DMS153 treated with DMSO at 0.1 percent for 48 hours (cell line): ENCODE results near the gene SCTR.
A peak's percentile ranks its signal among the peaks of the same experiment; 100 is the strongest.

ENCODE experiments used
- DNase-seq: peaks from one replicate; lab custom pipeline; 2025; ENCODE audit not compliant: unreplicated experiment; lab: John Stamatoyannopoulos, UW

The SCTR gene

DNA sequence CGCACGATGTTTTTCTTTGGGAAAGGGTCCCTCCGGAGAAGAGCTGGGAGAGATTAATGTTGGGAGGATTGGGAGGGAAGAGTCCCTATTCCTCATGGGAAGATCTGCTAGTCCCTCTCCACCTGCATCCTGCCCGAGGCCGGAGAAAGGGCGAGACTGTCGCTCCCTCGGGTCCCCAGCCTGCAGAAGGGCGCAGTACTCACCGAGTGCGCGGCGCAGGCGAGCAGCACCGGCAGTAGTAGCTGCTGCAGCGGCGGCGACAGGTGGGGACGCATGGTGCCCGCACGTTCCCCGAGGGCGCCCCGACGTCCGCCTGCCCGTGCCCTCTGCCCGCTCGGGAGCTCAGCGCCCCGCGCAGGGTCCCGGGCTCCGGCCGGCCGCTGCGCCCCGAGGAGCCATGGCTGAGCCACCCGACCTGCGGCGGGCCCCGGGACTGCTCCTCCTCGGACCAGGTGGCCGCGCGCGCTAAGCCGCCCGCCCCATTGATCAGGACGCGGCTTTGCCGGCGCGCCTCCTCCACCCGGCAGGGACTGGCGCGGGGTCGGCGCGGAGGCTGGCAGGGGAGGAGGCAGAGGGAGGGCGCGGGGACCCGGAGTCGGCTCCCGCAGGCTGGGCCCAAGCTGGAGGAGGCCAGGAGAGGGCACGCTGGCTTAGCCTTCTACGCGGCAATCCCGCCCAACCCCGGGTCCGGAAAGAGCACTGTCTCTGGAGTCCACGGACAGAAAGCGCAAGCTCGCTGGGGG is at the start of gene SCTR:
Gene SCTR, minus strand, starts transcription at position 532 of the 743 bp plus-strand sequence. Its CDS starts 257 bp downstream, at position 275.
- no peak for DNase-seq

DNA sequence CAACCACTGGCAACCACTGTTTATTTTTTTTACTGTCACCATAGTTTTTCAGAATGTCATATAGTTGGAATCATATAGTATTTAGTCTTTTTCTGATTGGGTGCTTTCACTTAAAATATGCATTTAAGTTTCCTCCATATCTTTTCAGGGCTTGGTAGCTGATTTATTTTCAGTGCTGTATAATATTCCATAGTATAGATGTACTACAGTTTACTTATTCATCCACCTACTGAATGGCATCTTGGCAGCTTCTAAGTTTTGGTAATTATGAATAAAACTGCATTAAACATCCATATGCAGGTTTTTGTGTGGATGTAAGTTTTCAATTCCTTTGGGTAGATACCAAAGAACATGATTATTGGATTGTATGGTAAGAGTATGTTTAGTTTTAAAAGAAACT is 43.0 kb upstream of the SCTR start:
- no peak for DNase-seq

DNA sequence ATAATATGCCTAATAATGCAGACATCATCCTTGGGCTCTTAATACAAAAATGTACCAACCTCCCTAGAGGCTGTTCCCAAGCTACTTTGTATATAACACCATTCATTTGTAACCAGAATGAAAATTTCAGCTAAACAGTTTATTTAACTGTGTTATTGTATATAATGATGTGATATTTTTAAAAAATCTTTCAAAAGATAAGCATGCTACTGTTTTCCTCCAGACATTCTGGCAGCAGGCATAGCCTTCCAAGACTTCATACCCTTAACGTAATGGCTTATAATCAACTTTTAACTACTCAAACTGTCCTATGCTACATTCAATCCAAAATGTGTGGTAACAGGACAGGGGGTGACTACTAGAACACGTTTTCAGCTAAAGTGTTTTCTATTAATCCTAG is 41.2 kb upstream of the SCTR start:
- no peak for DNase-seq

DNA sequence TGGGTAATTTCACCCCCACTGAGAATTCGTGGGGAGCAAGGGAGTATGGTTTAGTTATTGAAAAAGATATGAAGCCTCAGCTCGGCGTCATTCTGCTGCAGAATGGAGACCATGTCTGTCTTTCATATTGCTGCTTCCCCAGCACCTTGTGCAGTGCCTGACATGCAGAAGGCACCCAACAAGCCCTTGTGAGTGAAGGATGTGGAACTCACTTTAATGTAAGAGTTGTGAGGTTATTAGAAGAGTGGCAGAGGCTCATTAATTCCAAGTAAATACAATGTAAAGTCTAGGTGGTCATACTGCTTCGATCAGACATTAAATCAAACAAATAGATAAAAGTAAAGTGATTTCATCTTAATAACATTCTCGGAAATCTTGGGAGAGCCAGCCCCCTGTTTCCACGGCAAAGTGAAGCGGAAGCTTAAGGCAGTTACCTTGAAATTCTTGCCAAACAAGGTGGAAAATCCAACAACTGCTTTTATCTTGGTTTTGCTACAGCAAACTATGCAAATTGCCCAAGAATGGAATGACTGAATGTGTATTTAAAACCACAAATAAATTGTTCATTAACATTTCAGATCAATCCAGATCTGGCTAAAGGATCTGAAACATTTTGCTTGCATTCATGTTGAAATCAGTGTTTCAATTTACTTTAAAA is 29.5 kb upstream of the SCTR start:
- DNase-seq, result no peak

DNA sequence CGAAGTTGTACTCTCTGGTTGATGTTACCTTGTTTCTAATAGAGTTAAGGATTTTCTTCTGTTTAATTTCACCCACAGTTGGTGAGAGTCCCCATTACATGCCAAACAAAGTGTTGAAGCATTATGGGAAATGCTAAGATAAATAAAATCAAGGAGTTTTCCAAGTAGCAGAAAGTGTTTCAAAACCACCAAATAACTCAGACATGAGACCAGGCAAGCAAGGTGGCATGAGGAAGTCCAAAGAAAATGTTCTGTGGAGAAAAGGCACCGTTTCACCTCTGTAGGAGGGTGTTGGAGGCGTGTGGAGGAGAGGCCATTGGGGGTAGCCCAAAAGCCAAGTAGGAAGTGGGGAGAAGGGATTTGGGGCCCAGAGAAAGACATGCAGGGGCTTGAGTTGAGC is 28.6 kb upstream of the SCTR start:
- no peak for DNase-seq

DNA sequence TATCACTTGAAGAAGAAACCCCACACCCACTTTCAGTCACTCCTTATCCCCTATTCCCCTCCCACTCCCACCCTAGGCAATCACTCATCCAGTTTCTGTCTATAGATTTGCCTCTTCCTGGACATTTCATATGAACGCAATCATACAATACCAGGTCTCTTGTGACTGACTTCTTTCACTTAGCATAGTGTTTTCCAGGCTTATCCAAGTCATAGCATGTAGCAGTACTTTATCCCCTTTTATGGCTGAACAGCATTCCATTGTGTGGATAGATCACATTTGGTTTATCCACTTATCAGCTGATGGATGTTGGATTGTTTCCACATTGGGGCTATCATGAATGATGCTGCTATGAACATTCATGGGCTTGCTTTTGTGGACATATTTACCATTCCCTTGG is 26.6 kb upstream of the SCTR start:
- no peak for DNase-seq

DNA sequence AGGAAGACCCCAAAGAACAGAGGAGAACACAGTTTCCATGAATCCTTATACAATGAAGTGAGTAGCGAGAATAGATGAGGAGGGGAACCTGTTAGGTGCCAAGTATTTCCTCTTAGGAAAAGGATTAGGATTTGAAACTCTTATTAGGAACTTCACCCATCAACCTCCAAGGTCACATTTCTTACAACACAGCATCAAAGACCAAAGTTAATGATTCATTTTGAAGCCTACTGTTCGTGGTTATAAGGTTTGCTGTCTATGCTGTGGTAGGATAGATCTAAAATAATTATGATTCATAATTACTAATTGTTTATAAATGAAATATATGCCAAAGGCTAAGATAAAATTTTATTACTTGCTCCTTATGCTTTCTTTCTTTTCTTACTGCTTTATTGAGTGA is 26.1 kb upstream of the SCTR start:
- no peak for DNase-seq

DNA sequence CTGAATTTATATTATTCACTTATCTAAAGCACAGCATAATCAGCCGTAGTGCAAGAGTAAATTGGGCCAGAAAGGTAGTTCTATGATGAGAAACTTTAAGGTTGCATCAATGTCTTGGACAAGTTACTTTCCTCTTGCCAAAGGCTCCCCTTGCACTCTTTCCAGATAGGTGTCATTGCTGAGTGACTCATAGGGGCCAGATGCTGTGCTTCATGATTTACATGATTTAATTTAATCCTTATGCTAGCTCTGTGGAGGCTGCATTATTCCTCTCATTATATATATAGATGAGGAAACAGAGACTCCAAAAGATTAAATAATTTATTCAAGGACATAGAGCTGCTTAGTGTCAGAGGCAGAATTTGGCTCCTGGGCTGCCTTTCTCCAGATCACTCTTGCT is 25.0 kb upstream of the SCTR start:
- DNase-seq, result no peak

DNA sequence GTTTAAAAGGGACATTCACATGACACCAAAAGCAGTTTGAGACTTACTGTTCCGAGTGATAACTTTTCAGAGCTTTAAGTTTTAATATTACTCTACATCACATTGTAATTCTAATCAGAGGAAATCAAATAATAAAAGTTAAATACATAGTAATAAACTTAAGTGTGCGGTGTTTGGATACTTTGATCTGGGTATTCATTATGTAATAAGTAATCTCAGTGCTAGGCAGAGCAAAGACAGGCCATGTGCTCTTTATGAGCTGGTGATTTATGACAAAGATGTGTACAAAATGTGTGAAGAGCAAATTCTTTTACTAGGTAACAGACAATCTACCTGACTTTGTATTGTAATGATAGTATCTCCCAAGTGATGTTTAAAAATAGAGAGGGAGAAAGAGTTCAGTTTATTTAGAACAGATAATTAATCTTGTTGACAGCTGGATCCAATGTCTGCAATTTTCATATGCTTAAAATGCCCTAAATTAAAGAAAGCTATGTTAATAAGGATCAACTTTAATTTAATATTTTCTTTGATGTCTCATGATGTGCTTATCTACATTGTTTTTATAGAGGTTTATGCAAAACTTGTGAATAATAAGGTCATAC is 24.3 kb upstream of the SCTR start:
- no peak for DNase-seq

DNA sequence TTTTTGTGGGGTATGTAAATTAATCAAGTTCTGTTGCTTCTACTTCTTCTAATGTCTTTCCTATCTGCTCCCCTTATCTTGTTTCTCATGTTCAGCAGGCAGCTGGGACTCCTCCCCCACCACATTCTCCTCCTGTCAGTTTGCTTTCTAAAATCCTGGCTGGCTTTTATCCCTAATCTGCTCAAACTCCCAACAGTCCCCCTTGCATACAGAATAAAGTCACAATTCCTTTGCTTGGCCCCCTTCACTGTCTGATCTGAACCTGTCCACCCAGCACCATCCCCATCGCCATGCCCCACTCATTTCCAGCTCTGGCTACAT is 22.1 kb upstream of the SCTR start:
- no peak for DNase-seq

DNA sequence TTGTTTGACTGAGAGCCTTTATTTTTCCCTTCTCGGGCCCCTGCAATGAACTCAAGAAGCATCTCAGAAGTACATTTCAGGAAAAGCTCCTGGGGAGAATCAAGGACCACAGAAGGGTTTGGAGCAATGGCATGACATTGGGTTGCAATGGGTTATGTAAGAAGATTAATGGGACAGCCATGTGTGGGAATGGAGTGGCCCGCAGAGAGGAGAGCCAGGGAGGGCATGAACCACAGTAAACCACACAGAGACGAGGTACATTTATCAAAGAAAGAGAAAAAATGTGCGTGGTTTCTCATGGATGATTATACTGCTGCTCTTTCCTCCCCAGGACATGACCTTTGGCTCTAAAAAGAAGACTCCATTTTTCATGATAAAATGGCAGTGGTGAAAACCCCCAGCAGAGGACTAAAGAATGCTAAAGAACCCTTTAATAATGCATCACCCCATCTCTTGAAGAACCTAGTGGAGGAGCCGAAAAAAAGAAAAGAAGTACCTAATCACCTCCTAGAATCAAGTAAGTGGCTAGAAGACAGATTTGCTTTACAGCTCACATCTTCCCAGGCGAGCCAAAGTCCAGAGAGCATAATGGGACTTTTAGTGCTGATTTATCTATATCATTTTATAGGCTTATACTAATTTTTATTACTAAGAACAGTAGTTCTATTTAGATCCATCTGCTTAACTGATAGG is 21.6 kb upstream of the SCTR start:
- no peak for DNase-seq

DNA sequence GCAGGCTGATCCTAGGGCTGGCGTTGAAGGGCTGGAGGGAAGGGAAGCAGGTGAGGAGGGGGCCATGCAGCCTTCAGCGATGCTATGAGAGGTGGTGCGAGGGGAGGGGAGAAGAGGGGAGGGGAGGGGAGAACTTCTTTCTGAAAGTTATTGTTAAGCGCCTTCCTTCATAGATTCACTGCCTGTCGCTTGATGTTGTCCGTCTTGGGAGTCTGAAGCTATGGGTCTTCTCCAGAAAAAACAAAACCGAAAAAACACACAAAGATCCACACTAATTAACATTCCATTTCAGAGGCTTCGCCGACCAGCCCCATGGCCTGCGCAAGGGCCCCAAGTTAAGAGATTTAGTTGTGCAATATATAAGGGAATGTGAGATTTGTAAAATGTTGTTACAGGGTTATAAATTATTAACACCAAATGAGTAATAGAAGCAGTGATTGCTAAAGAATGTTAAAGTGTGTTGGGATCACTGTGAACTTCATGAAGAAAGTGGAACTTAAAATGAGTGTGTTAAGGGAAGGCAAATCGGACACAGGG is 20.7 kb upstream of the SCTR start:
- no peak for DNase-seq

DNA sequence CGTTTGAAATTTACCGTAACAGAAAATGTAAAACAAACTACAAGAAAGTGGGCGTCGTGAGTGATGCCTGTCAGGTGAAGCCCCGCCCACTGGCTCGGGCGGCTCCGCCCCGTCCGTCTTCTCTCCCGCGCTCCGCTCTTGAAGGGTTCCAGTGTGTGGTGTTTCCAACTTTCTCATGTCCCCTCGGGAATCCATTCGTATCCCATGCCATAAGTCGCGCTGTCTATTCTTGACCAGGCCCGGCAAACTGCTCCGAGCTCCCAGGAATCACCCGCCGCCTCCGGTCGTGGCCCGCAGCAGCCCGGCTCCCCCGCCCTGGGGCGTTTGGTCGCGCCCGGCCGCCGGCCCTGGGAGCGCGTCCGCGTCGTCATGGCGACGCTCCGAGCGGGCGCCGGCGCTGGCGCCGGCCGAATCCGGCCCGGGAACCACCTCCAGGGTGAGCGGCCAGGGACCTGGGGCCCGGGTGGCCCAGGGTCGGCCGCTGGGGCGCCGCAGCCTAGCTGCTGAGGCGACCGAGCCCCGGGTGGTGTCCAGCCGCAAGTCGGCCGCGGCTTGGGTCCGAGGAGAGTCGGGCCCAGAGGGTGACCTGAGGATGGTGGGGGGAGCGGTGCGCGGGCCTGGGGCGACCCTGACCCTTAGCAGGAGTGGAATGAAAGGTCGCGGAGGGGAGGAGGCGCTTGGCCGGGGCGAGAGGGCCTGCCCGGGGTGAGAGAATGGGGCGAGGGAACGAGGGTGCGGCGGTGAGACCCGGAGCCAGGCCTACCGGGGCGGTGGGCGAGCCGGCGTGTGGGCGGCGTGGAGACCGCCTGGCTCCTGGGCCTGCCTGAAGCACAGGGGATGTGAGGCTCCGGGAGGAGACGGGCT is 20.0 kb upstream of the SCTR start, which contains the start of gene CFAP221:
Gene CFAP221, plus strand, starts transcription at position 375 of the 864 bp plus-strand sequence. CDS start 1,683 bp downstream, outside the sequence.
- peak; percentile 49 for DNase-seq

DNA sequence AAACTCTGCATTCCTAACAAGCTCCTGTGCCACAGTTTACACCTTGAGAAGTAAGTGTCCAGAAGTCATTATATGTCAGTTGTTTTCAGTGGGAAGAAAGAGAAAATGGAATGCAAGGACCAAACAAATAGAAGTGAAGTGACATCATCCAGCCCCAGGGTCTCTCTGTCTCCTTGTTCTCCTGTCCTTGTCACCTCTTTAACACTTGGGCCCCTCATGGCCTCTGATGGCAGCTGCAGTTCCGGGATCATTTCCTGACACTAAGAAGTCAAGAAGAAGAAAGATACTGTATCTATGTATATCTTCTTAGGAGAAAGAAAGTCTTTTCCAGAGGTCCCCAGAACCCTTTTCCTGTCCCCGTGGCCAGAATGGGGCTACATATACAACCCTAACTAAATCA is 17.2 kb upstream of the SCTR start:
- DNase-seq, result no peak

DNA sequence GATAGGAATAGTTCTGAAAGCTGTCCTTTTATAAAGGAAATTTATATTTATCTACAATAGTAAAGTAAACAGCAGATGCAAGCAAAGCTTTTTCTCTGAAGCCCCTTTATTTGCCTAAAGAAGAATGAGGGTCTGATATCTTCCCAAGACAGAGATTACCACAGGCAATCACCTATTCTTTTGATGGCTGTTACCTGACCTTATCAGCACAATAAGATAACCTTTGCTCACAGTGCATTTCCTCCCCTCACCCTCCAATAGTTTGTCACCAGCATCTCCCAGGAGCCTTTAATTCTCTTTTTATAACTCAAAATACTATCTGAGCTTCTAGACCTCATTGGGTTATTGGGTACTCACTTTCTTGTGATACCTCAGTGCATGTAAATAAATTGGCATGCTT is 13.5 kb upstream of the SCTR start:
- no peak for DNase-seq

DNA sequence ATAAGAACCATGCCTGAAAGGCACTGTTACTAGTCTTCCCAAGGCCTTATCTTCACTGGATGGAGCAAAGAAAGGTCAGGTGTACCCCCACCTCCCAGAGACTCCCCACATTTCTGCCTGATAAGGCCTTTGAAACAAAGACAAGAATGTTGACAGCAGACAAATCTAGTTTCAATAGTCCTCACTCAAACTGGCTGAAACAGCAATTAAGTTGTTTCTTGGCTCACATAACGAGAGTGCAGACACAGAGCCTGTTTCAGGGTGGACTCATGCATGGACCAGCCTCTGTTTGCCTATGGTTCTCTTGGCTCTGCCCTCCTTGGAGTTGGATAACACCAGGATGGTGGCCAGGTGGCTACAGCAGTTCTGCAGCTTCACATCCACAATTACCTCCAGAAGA is 12.4 kb upstream of the SCTR start:
- no peak for DNase-seq

DNA sequence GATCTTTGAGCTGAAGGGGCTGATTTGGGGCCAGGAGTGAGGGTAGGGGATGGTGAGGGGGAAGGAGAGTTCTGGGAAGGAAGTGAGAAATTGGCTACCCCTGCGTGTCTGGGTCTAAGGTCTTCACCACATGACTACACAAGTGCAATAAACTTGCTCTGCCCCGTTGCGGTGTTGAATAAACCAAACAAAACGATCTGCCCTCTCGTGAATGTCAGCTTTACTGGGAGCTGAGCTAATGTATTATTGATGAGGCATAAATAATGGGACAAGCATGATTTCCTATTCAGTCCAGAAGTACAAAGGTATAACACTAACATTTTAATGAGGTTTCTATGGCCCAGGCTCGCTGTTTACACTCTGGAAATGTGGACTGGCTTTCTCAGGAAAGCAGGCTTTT is 11.9 kb upstream of the SCTR start:
- DNase-seq, result peak; percentile 1

DNA sequence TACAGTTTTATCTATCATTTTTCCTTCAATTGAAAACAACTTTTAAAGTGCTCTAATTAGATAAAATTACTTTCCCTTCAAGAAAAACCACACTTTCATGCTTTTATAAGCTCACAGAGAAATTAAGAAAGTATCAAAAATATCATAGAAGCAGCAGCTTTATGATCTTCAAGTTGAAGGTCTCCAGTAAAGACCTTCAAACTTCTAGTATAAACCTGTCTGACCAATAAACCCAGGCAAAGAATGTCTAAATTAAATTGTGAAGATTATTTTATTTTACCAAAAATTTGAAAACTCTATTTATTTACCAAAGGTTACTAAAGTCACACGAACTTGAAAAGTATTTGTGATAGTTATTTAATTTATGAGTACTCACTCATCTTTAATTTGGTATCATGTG is 9.3 kb upstream of the SCTR start:
- no peak for DNase-seq

DNA sequence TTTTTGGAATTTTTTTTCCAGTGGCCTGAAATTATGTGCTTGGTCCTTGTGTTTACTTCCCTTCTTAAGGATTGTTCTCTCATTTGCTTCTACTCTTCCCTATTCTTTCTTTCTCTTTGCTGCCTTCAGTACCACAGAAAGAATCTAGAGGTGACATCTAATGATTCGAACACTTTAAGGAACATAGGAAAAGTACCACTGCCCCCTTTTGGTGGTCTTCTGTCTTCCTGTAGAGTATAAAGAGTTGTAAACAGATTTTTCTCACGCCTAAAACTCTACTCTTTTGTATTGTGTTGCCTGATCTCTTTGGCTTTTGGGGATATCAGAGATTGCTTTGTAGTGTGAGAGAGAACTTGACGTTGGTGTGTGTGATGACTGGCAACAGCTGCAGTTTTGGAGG is 7.0 kb upstream of the SCTR start:
- no peak for DNase-seq

DNA sequence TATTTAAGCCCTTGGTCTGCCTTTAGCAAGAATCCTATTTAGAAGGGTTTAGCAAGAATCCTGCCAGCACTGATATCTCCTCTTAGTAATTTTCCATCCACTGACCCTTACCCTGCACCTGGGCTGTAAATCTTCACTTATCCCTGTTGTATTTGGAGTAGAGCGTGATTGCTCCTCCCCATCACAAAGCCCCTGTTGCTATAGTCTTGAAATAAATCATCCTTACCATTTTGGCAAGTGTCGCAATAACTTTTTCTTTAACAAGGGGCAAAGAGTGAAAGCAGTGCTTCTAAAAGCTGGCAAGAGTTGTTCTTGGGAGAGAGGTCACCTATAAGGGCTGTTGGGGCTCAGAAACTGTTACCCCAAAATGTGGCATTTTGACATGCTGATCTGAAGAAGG is 3.7 kb upstream of the SCTR start:
- no peak for DNase-seq

DNA sequence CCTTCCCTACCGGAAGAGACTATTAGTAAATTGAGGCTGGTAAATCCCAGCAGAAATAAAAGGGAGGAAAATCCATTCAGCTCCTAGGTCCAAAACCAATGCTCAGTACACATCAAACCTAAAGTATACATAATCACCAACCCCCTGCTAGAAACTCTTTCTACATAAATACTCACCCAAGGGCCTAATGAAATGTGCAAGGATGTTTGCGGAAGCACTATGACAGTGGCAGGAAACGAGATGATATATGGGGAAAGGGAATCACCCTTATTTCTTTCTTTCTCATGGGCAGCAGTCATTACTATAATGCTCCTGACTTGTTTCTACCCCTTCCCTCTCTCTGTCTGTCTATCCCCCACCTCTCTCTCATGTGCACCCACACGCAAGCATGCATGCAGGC is 1.3 kb upstream of the SCTR start:
- DNase-seq, result no peak
